NCI-H2171 treated with DMSO at 0.1 percent for 48 hours (cell line): ENCODE measurements around the gene ELP1.
"Not testable (repeated sequence)": the region's sequence is repeated elsewhere in the genome, so short reads cannot be mapped to it uniquely, and the experiment has no call there.

Experiments used
- DNase-seq: peaks from one replicate; lab custom pipeline; 2025; lab: John Stamatoyannopoulos, UW

Gene ELP1

DNA sequence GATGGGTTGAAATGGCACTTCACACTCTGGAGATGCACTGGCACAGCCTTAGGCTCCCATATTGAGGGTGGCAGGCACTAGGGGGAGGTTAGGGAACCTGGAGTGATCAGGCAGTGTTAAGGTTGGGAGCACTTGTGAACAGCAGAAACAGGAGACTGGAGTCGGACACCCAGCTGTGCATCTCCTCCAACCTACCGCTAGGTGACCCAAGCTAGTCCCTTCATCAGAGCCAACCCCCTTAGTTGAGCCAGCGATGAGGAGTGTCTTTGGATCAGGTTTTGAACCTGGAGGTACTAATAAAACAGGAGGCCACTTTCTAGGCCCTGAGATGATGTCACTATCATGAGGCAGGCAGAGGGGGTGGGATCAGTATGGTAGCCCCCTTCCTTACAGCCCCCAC, 79.8 kb downstream of the ELP1 start:
- DNase-seq: no peak

DNA sequence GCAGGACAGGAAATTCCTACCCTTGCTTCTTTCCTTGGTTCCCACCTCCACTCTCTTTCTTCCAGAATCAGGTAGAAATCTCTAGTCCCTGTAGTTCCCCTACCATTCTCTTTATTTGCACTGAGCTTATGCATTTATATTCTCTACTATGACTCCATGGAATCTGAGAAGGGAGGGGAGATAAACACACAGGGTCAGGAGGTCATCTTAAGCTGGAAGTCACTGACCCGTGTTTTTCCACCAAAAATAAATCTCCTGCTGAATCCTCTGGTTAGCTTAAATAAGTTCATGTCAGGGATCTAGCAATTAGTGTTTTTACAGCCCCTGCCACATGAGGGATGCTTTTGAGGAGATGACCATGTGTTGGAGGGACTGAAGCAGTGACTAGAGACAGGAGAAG, 81.8 kb downstream of the ELP1 start:
- no peak for DNase-seq

DNA sequence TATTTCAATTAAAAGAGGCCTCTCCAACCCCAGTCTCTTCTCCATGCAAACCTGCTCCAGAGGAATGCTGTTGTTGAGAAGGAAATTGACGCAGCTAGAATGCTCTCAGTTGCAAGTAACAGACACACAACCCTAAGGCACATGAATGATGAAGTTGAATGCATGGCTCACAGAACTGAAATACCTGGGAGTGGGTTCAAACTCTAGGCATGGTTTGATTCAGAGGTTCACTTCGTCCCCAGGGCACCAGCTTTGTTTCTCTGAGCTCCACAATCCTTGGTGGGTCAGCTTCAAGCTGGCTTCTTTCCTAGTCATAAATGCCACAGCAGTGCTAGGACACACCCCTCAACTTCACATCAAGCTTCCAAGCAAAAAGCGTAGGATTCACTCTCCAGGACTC, 82.8 kb downstream of the ELP1 start:
- DNase-seq: no peak

DNA sequence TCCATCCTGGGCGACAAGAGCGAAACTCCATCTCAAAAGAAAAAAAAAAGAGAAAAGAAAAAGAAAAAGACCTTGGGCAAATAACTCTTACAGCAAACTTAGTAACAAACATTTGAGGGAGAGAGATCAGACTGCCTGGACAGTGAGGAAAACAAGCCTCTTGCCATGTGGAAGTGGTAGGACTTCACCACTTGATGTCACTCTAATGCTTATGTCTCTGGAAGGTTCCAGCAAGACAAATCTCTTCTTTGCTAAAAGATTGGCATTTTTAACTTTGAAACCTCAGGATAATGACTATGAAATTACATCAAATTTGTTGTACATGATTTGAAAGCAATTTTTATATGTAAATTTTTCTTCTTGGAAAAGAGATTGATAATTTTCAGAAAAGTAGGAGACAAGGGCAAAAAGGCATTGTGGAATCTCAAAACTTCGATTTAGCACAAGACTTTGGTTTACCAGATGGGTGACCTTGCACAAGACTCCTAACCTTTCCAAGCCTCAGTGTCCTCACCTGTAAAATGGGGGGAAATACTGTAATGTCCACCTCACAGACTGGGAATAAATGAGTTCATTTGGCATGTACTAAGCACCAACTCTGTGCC, 83.5 kb downstream of the ELP1 start:
- no peak for DNase-seq

DNA sequence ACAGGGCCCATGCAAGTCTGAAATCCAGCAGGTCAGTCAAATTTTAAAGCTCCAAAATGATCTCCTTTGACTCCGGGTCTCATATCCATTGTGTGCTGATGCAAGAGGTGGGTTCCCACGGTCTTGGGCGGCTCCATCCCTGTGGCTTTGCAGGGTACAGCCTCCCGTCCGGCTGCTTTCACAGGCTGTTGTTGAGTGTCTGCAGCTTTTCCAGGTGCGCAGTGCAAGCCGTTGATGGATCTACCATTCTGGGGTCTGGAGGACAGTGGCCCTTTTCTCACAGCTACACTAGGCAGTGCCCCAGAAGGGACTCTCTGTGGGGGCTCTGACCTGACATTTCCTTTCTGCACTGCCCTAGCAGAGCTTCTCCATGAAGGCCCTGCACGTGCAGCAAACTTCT, 85.6 kb downstream of the ELP1 start:
- DNase-seq: not testable (repeated sequence)

DNA sequence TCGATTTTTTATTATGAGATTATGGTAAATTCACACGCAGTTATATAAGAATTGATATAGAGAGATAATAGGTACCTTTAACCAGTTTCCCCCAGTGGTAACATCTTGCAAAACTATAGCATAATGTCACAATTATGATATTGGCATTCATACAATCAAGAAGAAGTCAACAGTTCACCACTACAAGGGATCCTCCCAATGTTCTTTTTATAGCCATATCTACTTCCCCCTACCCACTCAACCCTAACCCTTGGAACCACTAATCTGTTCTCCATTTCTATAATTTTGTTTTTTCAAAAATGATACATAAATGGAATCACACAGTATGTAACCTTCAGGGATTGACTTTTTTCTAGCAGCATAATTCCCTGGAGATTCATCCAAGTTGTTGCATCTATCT, 88.0 kb downstream of the ELP1 start:
- no peak for DNase-seq

DNA sequence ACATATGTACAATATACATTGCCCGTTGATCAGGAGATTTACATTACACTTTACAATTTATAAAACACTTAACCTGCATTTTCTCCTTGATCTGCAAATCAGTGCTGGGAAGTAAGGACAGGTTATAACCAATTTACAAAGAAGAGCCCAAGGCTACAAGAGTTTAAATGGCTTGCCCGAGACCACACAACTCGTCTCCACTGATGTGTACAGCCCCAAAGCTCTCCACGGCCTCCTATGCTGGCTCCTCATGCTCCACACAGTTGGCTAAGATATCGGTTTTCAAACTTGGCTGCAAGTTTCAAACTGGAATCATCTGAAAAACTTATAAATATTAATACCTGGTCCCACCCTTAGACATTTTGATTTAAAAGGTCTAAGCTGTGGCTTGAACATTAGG, 88.4 kb downstream of the ELP1 start:
- DNase-seq: peak; percentile 63

DNA sequence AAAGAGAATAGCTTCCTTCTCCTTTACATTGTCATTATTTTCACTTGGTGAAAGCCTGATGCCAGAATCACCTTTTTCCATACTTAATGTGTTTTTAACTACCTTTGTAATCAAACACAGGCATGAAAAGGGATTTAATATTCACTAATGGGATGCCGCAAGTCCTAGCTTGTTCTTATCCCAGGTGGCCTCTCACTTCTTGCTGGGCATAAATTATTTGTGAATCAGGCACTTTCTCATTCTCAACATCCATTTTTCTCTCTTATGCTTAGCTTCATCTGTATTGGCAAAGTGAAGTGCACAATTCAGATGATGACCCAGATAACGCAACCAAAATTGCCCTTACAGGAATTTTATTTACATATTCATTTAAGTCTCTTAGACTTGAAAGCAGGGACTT, 89.1 kb downstream of the ELP1 start:
- peak; percentile 95 for DNase-seq

DNA sequence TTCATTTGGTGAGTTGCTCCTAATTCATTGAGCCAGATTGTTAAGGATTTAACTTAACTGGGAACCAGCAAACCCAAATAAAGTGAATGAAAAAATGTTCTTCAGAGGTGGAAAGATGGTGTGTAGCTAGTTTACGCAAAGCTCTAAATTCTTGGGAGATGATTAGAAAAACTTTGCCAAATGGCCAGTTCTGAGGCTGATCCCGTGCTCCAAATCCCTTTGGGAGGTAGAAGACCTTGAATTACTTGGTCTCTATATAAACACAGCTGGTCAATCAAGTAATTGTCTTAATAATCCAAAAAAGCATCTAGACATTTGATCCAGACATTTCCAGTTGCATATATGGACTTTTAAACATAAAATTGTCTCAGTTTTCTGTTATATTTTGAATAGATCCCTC, 89.5 kb downstream of the ELP1 start:
- DNase-seq: peak; percentile 86

DNA sequence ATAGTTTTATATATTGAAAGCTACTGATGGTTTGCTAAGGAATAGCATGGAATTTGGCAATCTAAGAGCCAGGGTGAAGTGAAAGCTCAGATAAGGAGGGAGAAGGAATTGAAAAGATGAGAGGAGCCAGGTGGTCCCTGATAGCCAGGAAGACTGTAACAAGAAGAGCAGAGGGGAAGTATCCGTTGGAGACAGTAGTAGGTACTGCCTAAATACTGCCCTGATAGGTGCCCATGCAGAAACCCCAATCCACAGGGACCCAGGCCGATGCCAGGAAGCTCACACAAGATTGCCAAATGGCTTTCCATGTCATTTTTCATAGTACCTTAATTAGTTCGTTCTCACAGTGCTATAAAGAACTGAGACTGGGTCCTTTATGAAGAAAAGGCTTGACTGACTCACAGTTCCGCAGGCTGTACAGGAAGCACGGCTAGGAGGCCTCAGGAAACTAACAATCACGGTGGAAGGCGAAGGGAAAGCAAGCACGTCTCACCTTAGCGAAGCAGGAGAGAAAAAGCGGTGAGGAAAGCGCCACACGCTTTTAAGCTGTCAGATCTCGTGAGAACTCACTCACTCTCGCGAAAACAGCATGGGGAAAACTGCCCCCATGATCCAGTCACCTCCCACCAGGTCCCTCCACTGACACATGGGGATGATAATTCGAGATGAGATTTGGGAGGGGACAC, 91.2 kb downstream of the ELP1 start:
- DNase-seq: peak; percentile 24

DNA sequence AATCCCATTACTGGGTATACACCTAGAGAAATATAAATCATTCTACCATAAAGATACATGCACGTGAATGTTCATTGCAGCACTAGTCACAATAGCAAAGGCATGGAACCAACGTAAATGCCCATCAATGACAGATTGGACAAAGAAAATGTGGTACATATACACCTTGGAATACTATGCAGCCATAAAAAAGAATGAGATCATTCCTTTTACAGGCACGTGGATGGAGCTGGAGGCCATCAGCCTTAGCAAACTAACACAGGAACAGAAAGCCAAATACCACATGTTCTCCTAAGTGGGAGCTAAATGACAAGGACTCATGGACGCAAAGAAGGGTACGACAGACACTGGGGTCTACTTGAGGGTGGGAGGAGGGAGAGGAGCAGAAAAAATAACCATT, 94.4 kb downstream of the ELP1 start:
- not testable (repeated sequence) for DNase-seq

DNA sequence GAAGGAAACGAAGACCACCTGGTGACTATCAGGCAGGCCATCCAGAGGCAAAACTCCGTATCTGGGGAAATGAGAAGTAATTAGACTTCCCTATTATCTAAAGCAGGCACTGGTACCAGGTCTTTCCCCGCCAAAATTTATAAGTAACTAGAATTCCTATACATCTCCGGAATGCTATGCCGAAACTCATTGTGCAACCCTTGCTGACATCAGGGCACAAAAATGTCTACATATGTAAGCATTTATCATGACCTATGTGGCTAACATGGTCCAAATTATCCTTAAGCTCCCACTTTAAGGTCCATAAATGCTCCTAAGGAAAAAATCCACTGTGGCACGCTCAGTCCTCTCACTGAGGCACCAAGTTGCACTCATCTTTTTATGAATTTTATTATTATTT, 95.9 kb downstream of the ELP1 start:
- DNase-seq: no peak

DNA sequence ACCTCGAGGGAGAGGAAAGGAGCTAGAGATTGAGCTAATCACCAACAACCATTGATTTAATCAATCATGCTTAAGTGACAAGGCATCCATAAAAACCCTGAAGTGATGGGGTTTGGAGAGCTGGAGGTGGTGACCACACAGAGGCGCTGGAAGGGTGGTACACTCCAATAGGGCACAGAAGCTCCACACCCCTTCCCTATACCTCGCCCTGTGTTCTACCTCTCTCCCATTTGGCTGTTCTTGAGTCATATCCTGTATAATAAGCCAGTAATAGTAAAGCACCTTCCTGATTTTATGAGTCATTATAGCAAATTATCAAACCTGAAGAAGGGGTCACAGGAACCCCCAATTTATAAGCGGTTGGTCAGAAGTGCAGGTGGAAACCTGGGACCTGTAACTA, 96.4 kb downstream of the ELP1 start:
- no peak for DNase-seq

DNA sequence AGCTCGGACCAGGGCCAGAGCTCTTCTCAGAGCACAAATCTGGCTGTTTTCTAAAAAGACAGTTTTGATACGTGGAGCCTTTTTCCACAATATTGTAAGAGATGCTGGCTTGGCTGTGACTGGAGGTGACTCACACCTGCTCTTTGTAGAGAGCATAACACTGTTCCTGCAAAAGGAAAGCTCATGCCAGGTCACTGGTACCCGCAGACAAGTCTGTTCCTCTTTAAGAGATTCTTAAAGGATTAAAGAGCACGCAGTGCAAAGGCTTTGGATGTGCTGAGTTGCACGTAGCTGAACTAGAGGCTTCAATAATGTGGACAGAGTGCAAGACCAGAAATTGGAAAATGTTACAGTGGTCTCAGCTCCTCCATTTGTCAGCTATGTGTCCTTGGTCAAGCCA, 97.1 kb downstream of the ELP1 start:
- DNase-seq: no peak

DNA sequence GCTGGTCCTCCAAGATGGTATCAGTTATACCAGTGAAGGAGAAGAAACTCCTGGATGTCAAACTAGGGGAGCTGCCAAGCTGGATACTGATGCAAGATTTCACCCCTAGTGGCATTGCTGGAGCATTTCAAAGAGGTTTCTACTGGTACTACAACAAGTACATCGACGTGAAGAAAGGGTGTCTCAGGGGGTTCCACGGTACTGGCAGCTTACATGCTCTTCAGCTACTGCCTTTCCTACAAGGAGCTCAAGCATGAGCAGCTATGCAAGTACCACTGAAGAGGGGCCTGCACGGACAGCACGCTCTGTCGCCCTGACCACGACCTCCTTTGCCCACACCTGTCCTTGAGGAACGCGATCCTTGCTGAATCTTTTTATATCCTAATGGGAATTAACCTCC, 97.6 kb downstream of the ELP1 start:
- peak; percentile 40 for DNase-seq

DNA sequence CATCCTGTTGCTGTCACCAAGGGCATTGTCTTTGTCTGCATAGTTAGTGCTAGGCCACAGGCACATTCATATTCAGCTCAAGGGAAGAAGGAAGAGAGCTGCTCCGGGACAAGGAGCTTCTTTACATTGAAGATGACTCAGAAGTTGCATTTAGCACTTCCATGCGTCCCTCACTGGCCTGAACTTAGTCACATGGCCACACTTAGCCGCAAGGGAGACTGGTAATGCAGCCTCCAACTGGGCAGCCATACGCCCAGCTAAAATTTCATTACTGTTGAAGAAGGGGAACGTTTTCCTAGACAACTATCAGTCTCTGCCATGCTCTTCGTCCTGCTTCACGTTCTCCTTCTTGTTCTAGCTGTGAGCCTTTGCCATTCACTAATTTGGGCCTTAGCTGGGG, 98.1 kb downstream of the ELP1 start:
- DNase-seq: no peak

DNA sequence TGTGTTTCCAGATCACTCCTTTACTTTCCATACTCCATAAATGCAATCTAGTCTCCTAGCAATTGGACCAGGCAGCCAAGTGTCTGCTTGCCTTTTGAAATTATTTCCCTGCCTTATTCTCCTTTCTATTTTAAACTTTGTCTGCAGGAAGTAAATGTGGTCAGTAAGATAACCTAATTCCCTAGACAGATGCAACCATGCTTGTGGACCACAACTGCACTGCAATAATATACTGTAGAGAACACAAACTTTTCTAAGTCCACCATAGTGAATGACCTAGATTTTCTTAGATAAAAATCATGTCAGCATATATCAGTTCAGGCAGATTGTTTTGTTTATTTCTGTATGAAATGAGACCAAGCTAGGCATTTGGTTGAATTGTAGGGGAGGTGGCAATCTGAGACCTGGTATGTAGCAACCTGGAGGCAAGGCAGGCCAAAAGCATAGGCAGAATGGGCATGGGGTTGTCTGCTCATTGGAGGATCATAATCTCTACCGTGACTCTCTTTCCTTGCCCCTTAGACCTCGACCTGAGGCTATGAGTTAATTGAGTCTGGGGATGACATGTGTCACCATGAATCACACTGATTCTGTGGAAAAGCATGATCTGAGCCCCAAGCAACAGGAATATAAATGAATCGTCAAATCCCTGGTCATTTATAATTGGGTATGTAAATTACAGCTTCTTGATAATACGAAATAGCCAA, 98.8 kb downstream of the ELP1 start:
- no peak for DNase-seq

DNA sequence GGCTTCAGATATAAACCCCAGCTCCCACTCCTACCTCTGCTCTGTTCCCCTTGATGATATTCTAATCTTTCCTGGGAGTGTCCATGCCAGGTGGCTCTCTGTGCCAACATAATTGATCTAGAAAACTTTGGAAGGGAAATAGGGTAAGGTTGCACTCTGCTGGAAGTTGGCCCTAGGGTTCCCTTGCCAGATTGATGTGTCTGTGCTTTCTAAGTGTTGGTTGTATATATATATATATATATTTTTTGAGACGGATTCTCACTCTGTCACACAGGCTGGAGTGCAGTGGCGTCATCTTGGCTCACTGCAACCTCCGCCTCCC, 101.8 kb downstream of the ELP1 start:
- peak; percentile 15 for DNase-seq

DNA sequence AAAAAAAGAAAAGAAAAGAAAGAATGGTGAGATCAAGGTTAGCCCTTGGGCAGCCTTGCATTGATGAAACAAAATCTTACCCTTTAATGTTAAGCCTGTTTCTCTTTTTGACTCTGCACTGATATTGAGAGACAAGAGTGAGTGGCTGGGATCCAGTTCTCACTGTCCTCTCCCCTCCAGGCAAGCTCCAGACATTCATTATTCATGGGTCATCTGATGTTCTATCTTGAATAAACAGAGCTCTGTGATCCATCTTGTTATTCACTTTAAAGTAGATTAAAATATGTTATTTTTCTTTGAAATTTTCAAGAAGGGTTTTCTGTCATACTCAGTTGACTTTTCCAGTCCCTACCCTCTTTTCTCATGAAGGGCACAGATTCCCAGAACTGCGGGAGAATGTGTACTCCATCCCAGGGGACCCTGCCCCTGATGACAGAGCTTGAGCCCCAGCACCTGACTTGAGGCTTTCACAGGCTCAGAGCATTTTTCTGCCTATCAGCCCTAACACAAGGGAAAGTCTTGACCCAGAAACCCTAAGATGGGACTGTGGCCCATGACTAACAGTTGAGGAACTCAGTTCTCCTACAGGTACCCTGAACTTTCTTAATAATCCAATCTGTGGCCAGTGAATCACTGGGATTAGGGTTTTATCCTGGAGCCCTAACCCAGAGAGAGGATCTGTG, 102.3 kb downstream of the ELP1 start:
- no peak for DNase-seq

DNA sequence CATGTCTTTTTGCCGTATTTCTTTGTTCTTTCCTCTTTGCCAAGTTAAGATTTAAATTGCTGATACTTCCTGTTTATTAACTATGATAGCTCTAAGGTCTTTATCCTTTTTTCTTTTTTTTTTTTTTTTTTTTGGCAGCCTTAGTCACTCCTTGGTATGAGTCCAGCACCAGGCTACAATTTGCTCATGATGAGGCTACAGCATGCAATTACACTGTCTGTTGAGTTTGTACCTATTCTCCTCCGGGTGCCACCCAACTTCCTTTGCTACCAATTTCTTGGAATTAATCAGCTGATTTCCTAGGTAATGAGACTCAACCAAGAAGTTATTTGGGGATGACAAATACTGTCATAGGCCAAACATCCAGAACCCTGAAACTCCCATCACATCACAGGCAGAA, 103.7 kb downstream of the ELP1 start:
- no peak for DNase-seq

DNA sequence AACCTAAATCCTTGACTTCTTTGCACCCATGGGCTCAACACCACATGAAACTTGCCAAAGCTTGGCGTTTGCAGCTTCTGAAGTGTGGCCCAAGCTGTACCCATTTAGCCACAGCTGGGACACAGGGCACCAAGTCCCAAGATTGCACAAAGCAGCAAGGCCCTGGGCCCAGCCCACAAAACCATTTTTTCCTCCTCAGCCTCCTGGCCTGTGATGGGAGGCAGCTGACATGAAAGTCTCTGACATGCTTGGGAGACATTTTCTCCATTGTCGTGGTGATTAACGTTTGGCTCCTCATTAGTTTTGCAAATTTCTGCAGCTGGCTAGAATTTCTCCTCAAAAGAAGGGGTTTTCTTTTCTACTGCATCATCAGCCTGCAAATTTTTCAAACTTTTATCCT, 110.1 kb downstream of the ELP1 start:
- no peak for DNase-seq
